Uterus (tissue), 4 donors: ENCODE measurements around the gene ARMC5. TPM values are rescaled to one million over a fixed set of nuclear protein-coding genes. Genes with fewer than 3 reads are reported as not detected.

Experiments used
- DNase-seq, 2 donors: peaks; one replicate each; pipeline ENCODE4 v3.0.0-alpha.2; 2019 to 2020
- H3K27ac ChIP-seq, 2 donors: fragments of 200-600 bp; sonication (generic); 1 replicate in 1 of 2; 2 replicates in 1 of 2; pipeline ENCODE4 v1.5.1; 2016 to 2018
- H3K27me3 ChIP-seq, 2 donors: fragments of 200-600 bp; sonication (generic); one replicate each; pipeline ENCODE4 v1.5.1; 2018 to 2019; ENCODE audit warnings: control low read depth in 1 of 2
- H3K36me3 ChIP-seq, 2 donors: fragments of 200-600 bp; sonication (generic); one replicate each; pipeline ENCODE4 v1.5.1; 2019; ENCODE audit warnings: control low read depth in 1 of 2
- H3K4me1 ChIP-seq, 2 donors: fragments of 200-600 bp; sonication (generic); one replicate each; pipeline ENCODE4 v1.5.1; 2018 to 2019; ENCODE audit warnings: control low read depth in 1 of 2
- H3K4me3 ChIP-seq, 2 donors: fragments of 200-600 bp; sonication (generic); 1 replicate in 1 of 2; 2 replicates in 1 of 2; pipeline ENCODE4 v1.5.1; 2018 to 2019; ENCODE audit warnings: mild to moderate bottlenecking in 1 of 2
- H3K9me3 ChIP-seq, 2 donors: fragments of 200-600 bp; sonication (generic); one replicate each; pipeline ENCODE4 v1.5.1; 2019; ENCODE audit warnings: control low read depth in 1 of 2
- CTCF ChIP-seq, 4 experiments: fragments of 200-600 bp in 2 of 4; fragments of 450-650 bp in 2 of 4; sonication (generic) in 2 of 4; IDR thresholded peaks; one replicate each; pipeline ENCODE4 v1.5.1; 2016 to 2019; ENCODE audit warnings: antibody characterized with exemption in 4 of 4, mild to moderate bottlenecking in 2 of 4, moderate library complexity in 1 of 4
- POLR2A ChIP-seq, 2 donors: fragments of 450-650 bp; IDR thresholded peaks; one replicate each; pipeline ENCODE4 v1.6.1; 2016; ENCODE audit warnings: antibody characterized with exemption in 2 of 2, mild to moderate bottlenecking in 1 of 2, moderate library complexity in 1 of 2
- intact Hi-C: fragments of 100-400 bp; cut with DNase I; formaldehyde crosslinking; loops from one replicate; pipeline ENCODE4 v1.15.1; 2023; ENCODE audit warnings: low total_unique reads
- total RNA-seq, 4 donors: library from RNA; depleted of rRNA in 3 of 4; stranded (reverse); fragments of >200 nt in 3 of 4; gene quantifications; one replicate each; pipeline versions ENCODE4 v1.1.0 to v1.2.4, GENCODE V29; 2014 to 2023
- donor health status: DM: yes; HTN: yes; CAD: no.

Gene ARMC5
- total RNA-seq, 4 donors from 2014 or later = 2.1 to 12.7 (median 8.0) TPM

- Histone ChIP-seq H3K36me3 (no peaks in the 10 kb centered on the region), H3K27me3 (no peaks in the 10 kb centered on the region), H3K27ac (no peak overlapping the region), H3K4me3 (no peak overlapping the region), H3K4me1 (peaks cover 4 to 9% of the 10 kb centered on the region in 2 donors), H3K9me3 (no peaks in the 10 kb centered on the region)
- TF ChIP-seq POLR2A (IDR thresholded peaks at IDR 0.05) (no peak), CTCF (IDR thresholded peaks at IDR 0.05) (no peak)
- intact Hi-C loops = no loop called here
- no peak for DNase-seq
Observed at GRCh38 chr16:31505483-31505882, 46.2 kb downstream of the ARMC5 start.

- TF ChIP-seq POLR2A (IDR thresholded peaks at IDR 0.05) (no peak), CTCF (IDR thresholded peaks at IDR 0.05) (no peak)
- peak overlapping the region; percentile 93 to 96 for H3K27ac ChIP-seq
- peak overlapping the region; percentile 90 to 94 for H3K4me3 ChIP-seq
- no peaks in the 10 kb centered on the region for H3K36me3 ChIP-seq
- H3K27me3 ChIP-seq = no peaks in the 10 kb centered on the region
- DNase-seq = no peak
- intact Hi-C loops = no loop called here
- peaks cover 4 to 9% of the 10 kb centered on the region in 2 donors for H3K4me1 ChIP-seq
- no peaks in the 10 kb centered on the region for H3K9me3 ChIP-seq
Observed at GRCh38 chr16:31507617-31507928, 48.3 kb downstream of the ARMC5 start.

- H3K27ac ChIP-seq = peak within 1 kb of the TSS; percentile 93 to 96
Observed at GRCh38 chr16:31507929-31508705, 48.8 kb downstream of the ARMC5 start, which contains the start of gene RUSF1. RUSF1 (minus strand) TSS chr16:31508391; CDS start chr16:31508373, 18 bp downstream.

GRCh38 chr16:31508706-31509195 lies 49.5 kb downstream of the ARMC5 start:
- no peaks in the 10 kb centered on the region for H3K9me3 ChIP-seq
- H3K4me1 ChIP-seq = peaks cover 4 to 9% of the 10 kb centered on the region in 2 donors
- peak overlapping the region; percentile 93 to 96 for H3K27ac ChIP-seq
- no peaks in the 10 kb centered on the region for H3K27me3 ChIP-seq
- DNase-seq = no peak
- TF ChIP-seq POLR2A (IDR thresholded peaks at IDR 0.05) (no peak), CTCF (IDR thresholded peaks at IDR 0.05) (no peak)
- peak overlapping the region; percentile 90 to 94 for H3K4me3 ChIP-seq
- H3K36me3 ChIP-seq = no peaks in the 10 kb centered on the region
- intact Hi-C loops = no loop called here

More at GRCh38 chr16:31507929-31508705, 48.8 kb downstream of the ARMC5 start, which contains the start of gene RUSF1:
- H3K4me1 ChIP-seq = peaks cover 4 to 9% of the 10 kb centered on the region in 2 donors
- H3K36me3 ChIP-seq = no peaks in the 10 kb centered on the region
- no peaks in the 10 kb centered on the region for H3K9me3 ChIP-seq
- peak within 1 kb of the TSS; percentile 90 to 94 for H3K4me3 ChIP-seq
- no peaks in the 10 kb centered on the region for H3K27me3 ChIP-seq
- DNase-seq = peak; percentile 88 to 90
- TF ChIP-seq CTCF (IDR thresholded peaks at IDR 0.05) (peak in 2 of 4 experiments; percentile 6 to 9), POLR2A (IDR thresholded peaks at IDR 0.05) (peak; percentile 81 to 87)
- intact Hi-C loops = no loop called here

GRCh38 chr16:31513126-31513525 lies 53.8 kb downstream of the ARMC5 start:
- Histone ChIP-seq H3K4me3 (no peak overlapping the region), H3K9me3 (no peaks in the 10 kb centered on the region), H3K27me3 (no peaks in the 10 kb centered on the region), H3K27ac (no peak overlapping the region), H3K36me3 (no peaks in the 10 kb centered on the region), H3K4me1 (peaks cover 0 to 4% of the 10 kb centered on the region in 2 donors)
- intact Hi-C loops = no loop called here
- TF ChIP-seq POLR2A (IDR thresholded peaks at IDR 0.05) = no peak
- no peak for DNase-seq
